Renal cortex interstitium (tissue), 11 donors: ENCODE data around the gene BCORL1. TPM values are rescaled to one million over a fixed set of nuclear protein-coding genes. Genes with fewer than 3 reads are reported as not detected.

Source experiments
- DNase-seq, 11 donors: peaks; one replicate each; pipeline ENCODE4 v3.0.0-alpha.2; 2013; ENCODE audit warnings: low read depth in 9 of 11, low spot score in 4 of 11; ENCODE audit errors: extremely low read depth in 1 of 11
- polyA plus RNA-seq, 3 donors: library from polyadenylated mRNA; unstranded; fragments of 120-200 nt; gene quantifications; one replicate each; pipeline ENCODE4 v1.2.1, GENCODE V29; 2013; ENCODE audit not compliant: insufficient read length in 3 of 3

Gene BCORL1
- polyA plus RNA-seq, 3 donors, result 16.0 to 20.8 (median 17.0) TPM

DNA sequence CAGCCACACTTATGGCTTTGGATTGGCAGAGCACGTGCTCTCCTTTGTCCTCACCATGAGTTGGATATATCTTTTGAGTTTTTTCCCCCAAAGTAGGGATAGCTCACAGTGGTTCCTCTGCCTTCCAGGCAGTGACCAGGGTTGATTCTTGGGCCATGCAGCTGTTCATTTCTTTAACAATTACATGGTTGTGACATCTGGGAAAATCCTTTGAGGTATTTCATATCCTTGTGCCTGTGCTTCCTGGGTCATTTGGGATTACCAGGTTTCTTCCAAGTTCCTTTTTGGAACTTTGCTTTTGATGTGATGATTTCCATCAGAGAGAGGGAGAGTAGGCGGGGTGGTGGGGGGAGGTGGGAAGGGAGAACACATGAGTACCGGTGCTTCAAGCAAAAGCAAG lies 15.6 kb downstream of the BCORL1 start:
- DNase-seq, result no peak

DNA sequence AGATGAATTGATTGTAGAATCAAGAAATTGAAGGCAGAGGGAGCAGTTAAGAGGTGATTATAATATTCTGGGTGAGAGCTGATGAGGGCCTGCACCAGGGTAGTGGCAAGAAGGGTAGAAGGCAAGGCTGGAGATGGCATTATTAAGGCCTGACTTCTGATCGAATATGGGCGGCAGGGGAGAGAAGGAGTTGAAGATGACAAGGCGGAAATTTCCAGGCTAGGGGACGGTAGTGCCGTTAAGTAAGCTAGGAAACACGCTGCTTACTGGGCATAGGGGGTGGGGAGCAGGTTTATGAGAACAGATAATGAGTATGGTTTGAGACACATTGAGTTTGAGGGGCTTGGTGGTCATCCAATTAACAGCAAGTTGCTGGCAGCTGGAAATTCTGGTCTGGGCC lies 19.5 kb downstream of the BCORL1 start:
- no peak for DNase-seq

DNA sequence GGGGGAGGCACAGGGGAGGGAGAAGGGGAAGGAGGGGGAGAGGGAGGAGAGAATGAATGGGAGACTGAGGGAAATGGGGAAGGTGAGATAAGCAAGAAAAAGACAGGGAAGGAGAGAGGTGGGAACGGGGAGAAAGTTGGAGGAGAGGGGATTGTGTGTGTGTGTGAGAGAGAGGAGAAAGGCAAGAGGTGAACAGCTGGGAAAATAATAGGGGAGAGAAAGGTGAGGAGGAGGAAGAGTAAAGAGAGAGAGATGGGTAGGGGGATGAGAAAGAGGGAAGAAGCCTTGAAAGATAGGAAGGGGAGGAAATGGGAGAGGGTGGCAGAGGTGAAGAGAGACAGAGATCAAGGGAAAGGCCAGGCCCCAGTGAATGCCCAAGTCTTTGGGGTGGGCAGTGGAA lies 20.1 kb downstream of the BCORL1 start:
- no peak for DNase-seq

DNA sequence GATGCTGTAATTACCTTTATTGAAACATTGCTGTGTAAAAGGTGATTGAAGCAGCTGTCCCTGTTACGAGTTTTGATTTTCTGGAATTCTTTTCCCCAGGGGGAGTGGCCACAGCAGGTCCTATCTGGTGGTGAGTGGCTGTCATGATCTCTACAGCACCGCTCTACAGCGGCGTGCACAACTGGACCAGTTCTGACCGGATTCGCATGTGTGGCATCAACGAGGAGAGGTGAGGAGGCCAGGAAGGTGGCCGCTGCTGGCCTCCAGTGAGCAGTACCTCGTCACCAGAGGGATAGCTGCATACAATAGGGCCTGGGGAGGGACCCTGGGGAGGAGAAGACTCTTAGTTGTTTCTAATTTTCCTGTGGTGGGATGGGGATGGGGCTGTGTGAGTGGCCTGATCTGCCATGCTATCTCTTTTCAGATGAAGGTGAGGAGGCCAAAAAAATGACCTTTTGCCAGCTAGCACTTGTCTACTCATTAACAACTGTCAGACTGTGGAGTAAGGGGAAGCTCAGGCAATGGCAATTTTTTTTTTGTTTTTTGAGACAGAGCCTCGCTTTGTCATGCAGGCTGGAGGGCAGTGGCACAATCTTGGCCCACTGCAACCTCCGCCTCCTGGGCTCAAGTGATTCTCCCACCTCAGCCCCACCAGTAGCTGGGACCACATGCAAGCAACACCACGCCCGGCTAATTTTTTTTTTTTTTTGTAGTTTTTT lies 22.8 kb downstream of the BCORL1 start:
- DNase-seq, result no peak

DNA sequence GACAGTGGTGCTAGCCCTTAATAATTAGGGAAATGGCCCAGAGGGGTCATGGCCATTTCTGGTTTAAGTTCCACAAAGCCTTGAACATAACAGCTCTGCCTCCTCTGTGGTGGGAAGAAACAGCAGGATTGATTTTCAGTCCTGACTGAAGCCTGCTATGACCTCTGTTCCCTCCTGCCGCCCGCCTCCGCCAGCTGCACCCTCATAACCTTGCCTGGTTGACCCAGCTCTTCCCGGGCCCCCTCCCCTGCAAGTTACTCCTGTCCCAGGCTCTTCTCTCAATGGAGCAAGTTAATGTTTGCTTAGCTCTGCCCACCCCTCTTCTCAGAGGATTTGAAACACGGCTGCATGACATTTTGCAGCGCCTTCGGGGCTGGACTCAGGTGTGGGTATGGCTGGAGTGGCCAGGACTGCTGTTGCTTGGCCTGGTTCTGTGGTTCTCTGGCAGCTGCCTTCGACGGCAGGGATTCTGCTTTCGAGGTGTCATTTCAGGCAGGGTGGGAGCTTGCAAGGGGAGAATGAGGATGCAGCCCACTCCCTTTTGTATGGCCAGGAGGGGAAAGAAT lies 27.3 kb downstream of the BCORL1 start:
- DNase-seq, result peak in 1 of 11 donors; percentile 8

DNA sequence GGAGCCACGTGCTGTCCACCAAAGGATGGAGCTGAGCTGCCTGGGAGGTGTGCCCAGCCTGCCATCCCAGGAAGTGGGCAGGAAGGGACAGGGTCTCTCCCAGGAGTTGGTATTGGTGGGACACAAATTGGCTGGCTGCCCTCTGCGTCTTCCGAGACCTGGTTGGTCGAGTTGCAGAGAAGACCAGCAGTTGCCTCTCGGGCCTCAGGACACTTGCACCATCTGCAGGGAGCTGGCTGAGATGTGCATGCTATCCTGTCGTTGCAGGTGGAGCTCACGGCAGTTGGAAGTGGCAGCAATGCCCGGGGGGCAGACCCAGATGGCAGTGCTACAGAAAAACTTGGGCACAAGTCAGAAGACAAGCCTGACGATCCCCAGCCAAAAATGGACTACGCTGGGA lies 30.2 kb downstream of the BCORL1 start:
- no peak for DNase-seq

DNA sequence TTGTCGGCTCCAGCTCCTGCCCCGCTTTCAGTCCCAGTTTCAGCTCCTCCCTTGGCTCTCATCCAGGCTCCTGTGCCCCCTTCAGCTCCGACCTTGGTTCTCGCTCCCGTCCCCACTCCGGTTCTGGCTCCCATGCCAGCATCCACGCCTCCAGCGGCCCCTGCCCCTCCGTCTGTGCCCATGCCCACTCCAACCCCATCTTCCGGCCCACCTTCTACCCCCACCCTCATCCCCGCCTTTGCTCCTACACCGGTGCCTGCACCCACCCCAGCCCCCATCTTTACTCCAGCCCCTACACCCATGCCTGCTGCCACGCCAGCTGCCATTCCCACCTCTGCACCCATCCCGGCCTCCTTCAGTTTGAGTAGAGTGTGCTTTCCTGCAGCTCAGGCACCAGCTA lies 31.2 kb downstream of the BCORL1 start:
- no peak for DNase-seq

DNA sequence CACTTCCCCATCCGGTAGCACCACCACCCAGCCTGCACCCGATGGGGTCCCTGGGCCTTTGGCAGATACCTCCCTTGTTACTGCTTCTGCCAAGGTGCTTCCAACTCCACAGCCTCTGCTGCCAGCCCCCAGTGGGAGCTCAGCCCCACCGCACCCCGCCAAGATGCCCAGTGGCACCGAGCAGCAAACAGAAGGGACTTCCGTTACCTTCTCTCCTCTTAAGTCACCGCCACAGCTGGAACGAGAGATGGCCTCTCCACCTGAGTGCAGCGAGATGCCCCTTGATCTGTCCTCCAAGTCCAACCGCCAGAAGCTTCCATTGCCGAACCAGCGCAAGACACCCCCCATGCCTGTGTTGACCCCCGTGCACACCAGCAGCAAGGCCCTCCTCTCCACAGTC lies 31.9 kb downstream of the BCORL1 start:
- no peak for DNase-seq

DNA sequence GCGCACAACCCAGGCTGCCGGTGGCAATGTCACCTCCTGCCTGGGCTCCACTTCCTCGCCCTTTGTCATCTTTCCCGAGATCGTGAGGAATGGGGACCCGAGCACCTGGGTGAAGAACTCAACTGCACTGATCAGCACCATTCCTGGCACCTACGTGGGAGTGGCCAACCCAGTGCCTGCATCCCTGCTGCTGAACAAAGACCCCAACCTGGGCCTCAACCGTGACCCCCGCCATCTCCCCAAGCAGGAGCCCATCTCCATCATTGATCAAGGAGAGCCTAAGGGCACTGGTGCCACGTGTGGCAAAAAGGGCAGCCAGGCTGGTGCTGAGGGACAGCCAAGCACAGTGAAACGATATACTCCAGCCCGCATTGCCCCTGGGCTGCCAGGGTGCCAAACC lies 32.3 kb downstream of the BCORL1 start:
- DNase-seq, result no peak

DNA sequence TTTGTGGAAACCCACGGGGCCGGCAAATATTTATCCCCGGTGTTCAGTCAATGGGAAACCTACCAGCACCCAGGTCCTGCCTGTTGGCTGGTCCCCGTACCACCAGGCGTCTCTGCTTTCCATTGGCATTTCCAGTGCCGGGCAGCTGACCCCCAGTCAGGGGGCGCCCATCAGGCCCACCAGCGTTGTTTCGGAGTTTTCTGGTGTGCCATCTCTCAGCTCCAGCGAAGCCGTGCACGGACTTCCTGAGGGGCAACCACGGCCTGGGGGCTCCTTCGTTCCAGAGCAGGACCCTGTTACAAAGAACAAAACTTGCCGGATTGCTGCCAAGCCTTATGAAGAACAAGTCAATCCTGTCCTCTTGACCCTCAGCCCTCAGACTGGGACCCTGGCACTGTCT lies 32.7 kb downstream of the BCORL1 start:
- no peak for DNase-seq

DNA sequence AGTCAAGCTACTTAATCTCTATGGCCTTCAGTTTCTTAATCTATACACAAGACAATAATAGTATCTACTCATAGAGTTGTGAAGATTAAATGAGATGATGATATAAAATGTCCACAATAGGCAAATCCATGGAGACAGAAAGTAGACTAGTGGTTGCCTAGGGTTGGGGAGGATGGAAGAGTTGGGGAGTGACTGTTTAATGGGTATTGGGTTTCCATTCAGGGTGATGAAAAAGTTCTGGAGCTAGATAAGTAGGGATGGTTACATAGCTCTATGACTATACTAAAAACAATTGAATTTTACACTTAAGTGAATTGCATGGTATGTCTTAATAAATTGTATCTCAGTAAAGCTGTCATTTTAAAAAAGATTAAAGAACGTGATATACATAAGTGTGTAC lies 35.7 kb downstream of the BCORL1 start:
- DNase-seq, result no peak

DNA sequence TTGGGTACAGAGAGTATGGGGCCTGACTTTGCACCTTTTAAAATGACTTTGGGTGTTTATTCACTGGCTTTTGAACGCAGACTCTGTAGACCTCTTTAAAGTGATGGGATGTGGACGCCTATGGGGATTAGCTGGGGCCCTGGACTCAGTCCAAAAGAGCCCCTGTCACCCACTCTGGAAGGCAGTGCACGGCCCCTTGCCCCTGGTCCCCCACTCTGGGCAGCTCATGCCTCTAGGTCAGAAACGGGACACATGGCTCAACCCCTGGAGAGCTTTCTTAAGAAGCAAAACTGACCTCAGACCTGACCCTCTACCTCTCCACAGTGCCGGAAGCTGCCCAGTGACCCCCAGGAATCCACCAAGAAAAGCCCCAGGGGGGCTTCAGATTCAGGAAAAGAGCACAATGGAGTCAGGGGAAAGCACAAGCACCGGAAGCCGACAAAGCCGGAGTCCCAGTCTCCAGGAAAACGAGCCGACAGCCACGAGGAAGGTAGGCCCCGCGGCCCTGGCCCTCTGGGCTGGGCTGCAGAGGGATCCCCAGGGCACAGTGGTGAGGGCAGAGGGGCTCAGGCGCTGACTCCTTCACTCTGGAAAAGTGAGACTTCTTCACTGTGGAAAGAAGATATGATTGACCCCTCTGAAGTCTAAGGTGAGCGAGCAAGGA lies 38.4 kb downstream of the BCORL1 start:
- no peak for DNase-seq

DNA sequence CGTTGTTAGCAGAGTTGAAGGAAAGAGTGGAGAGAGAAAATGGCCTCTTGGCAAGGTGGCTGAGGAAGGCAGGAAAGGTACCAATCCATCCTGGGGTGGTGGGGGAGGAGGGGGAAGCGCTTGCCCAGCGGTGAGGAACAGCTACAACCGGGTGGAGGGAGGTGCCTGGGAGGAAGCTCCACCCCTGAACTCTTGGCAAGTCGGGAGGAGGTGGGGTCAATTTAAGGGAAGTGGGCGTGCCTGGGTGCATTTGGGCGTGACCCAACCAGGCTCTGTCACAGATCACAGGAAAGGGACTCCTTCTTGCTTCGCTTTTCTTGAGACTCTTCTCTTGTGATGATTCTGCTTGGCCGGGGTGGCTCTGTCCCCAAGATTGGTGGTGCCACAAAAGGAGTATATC lies 41.7 kb downstream of the BCORL1 start:
- DNase-seq, result peak; percentile 4 to 63 (median 41)

DNA sequence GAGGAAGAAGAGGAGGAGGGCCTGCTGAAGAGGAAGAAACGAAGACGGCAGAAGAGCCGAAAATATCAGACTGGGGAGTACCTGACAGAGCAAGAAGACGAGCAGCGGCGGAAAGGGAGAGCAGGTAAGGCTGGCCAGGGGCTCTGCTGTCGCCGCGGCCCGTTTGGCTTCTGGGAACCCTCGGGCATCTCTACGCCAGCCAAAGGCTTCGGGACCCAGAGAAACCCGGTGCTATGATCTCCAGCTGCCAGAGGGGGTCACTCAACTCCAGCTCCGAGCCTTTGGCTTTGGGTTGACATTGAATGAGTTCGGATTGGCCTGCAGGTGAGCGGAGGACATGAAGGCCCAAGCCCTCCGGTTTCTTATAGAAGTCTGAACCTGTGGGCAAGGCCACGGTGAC lies 42.8 kb downstream of the BCORL1 start:
- no peak for DNase-seq

DNA sequence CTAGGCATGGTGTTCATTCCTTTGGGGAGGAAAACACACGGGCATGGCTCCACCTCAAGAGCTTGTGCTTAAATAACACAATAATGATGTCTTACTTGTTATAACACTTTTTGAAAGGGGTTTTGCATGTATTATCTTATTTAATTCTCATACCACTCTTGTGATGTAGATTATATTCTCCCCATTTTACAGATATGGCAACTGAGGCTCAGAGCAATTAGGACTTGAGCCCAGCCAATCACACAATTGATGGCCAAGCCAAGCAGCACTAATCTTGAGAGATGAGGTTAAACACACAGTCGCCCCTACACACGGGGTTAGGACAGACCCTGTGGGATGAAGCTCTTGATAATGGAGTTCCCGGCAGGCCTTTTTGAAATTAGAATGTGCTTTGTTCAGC lies 45.1 kb downstream of the BCORL1 start:
- no peak for DNase-seq

DNA sequence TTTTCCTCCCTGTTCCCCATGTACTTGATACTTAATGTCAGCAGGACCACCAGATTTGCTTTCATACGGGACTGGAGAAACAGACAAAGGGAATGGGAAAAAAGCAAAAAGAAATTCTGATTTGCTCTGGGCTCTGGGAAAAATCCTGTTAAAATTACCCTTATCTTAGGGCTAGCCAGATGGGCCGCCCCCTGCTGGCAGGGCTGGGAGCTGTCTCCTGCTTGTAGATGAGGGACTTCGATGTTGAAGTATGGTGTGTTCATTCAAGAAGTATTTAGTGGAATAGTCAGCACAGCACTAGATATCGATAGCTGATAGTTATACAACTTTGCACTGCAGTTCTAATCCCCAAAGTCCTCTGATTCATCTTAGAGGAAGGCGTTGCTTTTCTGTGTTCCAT lies 45.8 kb downstream of the BCORL1 start:
- no peak for DNase-seq

DNA sequence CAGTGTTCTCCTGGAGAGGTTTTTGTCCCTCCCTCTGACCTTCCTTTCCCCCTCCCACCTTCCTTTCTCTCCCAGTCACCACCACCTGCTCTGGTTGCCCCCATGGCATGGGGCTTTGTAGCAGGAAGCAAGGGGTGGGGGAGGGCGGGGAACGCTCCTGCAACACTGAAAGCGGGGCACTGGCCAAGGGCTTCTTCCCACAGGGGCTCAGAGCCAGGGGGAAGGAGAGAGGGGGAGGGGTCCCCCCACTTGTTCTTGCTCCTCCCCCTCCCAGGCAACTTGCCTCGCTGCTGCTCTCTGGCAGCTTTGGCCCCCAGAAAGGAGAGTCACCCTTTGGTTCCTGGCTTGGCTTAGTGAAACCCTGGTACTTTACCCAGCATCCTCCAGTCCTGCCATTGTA lies 48.4 kb downstream of the BCORL1 start:
- DNase-seq, result no peak

DNA sequence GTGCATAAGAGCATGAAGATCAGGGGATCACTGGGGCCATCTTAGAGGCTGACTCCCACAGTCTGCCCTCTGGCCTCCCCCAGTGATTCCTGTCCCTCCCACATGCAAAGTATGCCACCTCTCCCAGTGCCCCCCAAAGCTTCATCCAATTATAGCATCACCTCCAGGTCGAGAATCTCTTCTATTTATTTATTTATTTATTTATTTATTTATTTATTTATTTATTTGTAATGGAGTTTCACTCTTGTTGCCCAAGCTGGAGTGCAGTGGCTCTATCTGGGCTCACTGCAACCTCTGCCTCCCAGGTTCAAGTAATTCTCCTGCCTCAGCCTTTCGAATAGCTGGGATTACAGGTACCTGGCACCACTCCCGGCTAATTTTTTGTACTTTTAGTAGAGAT lies 50.1 kb downstream of the BCORL1 start:
- no peak for DNase-seq

DNA sequence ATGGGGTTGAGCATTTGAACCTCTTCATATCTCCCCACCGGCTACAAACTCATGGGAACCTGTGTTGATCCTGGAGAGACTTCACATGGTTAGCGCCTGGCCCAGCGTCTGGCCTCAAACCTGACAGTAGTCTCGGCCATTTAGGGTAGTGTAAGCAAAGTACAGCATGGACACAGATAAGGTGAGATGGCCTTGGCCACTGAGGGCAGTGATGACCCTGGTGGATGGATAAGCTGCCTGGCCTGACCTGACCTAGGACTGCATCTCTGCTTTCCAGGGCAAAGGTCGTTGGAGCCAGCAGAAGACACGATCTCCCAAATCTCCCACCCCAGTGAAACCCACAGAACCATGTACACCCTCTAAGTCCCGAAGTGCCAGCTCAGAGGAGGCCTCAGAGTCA lies 51.7 kb downstream of the BCORL1 start:
- DNase-seq, result no peak

DNA sequence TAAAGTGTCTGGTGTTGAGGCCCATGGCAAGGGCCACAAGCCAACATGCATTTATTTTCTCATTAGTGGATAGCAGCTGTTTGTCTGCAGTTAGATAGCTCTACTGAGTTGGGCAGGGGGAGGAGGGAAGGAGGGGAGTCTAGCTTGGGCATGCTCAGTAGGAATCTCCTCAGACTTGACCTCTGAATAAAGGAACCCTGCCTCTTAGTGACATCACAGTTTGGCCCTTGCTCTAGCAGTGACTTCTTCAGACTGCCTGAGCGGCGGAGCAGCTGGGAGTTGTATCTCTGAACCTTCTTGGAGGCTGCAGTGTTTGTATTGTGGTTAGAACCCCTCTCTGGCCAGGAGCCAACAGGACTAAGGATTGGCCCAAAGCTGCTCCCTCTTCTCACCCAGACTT lies 57.4 kb downstream of the BCORL1 start:
- DNase-seq, result no peak

DNA sequence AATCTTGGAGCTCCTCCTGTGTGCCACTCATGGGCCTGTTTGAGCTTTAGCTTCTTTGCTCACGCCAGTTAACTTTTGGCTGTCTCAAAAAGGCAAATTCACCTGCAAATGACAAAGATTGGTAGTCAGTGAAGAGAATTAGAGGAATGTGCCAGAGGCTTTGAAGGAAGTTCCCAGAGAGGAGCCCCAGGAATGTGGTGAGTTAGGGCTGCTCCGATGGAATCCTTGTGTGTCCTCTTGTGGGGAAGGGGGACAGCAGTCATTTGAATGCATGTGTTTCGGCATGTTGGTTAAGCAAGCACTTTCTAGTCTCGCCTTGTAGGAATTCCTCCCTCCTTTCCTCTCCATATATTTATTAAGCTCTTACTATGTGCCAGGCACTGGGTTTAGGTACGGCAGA lies 65.0 kb downstream of the BCORL1 start:
- DNase-seq, result no peak
